NCI-H2196 (cell line): ENCODE results near the gene CROCC.

Experiments used
- DNase-seq: peaks from one replicate; lab custom pipeline; 2025; ENCODE audit not compliant: unreplicated experiment; lab: John Stamatoyannopoulos, UW

The CROCC gene

DNA sequence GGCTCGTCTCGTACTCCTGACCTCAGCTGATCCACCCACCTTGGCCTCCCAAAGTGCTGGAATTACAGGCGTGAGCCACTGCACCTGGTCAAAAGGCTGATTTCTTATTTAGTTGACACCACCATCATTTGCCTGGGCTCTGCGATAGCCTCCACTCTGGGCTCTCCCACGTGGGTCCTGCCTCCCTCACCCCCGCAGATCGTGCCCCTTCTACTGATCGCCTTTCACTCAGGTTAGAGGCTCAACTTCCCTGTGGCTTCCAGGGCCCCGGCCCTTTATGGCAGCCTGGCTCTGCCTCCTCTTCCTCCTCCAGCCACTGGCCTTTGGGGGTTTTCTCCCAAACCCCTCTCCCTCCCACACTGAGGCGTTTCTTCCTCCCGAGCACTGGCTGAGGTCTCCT, 61.2 kb downstream of the CROCC start:
- DNase-seq, result no peak

DNA sequence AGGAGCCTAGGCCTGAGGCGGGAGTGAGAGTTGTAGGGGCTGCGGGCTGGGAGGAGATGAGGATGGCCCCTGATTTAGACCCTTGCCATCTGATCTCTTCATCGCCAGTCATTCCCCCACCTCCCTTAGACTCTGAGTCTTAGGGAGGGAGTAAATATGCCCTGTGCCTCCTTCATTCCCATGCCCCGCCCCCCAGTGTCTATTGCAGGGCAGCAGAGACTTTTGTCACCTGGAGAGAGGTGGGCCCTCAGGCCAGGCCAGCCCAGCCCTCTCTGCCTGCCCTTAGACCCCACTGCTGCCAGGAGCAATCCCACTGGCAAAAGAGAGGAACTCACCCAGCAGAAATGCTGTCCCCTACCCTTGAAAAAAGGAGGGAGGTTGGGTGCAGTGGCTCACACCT, 61.9 kb downstream of the CROCC start:
- no peak for DNase-seq

- DNase-seq, result no peak
Measured at GRCh38 chr1:16984717-16985116, 63.0 kb downstream of the CROCC start.

DNA sequence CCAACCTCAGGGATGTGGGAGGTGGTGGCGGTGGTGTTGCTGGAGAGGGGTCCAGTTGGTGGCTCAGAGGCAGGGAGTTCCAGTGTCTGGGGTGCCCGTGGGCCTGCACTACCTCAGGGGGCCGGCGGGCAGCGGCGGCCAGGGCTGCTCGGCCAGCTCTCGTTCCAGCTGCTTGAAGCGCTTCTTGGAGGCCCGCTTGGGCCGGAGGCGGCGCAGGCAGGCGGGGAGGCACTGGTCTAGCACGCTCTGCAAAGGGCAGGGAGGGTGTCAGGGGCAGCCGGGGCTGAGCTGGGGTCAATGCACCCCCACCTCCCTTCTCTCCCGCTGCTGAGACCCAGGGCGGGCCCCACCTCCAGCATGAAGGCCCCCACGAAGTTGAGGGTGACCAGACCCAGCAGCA, 64.4 kb downstream of the CROCC start:
- no peak for DNase-seq

DNA sequence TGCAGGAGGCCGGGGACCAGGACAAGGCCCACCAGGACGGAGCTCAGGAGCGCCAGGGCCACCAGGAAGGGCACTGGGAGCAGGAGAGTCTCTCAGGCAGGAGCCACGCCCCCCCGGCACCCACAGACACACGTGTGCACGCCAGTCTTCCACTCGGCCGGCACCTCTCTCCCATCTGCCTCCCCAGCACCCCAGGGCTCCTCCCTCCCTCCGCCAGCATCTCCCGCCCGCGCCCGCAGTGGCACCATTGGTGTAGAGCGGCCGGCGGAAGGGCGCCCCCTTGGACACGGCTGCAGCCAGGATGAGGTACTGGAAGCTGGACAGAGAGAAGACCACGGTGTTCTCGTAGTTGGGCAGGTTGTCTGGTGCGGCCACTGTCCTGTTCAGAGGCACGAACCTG, 64.8 kb downstream of the CROCC start:
- DNase-seq, result no peak

GRCh38 chr1:16986962-16987361, 65.2 kb downstream of the CROCC start:
- DNase-seq, result no peak

- no peak for DNase-seq
Measured at GRCh38 chr1:16988210-16988609, 66.5 kb downstream of the CROCC start.

- DNase-seq, result no peak
Measured at GRCh38 chr1:16989676-16990391, 68.1 kb downstream of the CROCC start.

GRCh38 chr1:16991571-16991970, 69.8 kb downstream of the CROCC start:
- no peak for DNase-seq

DNA sequence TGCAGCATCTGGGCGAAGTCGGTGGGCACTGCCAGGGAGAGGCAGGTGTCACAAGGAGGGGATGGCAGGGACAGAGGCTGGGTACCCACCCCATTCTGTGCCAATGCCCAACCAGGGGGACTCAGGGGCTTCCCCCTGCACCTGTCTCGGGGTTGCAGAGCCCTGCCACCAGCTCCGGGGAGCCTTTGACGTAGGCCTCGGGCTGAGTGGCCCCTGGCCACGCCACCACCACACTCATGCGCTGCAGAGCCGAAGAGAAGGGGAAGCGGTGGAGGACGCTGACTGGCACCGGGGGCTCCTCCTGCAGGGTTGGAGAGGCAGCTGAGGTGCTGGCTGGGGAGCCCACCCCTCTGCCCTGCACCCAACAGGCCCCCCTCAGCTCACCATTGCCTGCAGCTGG, 70.4 kb downstream of the CROCC start:
- DNase-seq, result no peak

DNA sequence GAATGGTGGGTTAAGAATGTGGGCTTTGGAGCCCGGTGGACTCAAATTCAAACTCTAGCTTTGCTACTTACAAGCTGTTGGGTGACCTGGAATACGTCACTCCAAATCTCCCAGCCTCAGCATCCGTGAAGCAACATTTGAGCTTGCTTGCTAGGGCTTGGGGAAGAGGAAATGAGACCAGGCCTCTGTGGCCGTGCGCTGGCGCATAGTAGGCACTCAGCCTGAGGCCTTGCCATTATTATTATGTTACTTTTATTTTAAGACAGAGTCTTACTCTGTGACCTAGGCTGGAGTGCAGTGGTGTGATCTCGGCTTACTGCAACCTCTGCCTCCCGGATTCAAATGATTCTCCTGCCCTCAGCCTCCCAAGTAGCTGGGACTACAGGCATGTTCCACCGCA, 70.9 kb downstream of the CROCC start:
- DNase-seq, result no peak

DNA sequence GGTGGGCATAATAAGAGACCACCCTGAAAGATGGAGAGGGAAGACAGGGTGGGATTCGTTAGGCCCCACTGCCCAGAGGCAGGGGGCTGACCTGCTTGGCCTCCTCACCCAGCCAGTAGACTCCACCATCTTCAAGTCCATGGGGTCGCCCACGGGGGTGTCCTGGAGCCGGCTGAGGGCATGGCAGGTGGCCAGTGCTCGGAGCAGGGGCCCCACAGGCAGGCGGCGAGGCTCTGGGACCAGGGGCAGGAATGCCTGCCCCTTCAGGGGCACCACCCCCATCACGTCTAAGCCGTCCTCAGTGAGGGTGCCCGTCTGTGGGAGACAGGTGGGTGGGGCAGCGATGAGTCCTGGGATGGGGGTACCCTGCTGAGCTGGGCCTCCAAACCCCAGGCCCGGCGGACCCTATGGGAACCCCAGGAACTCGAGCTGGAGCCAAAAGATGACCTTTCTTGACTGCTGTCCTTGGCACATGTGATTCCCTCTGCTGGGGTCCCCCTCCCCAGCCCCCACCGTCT, 71.8 kb downstream of the CROCC start:
- no peak for DNase-seq

DNA sequence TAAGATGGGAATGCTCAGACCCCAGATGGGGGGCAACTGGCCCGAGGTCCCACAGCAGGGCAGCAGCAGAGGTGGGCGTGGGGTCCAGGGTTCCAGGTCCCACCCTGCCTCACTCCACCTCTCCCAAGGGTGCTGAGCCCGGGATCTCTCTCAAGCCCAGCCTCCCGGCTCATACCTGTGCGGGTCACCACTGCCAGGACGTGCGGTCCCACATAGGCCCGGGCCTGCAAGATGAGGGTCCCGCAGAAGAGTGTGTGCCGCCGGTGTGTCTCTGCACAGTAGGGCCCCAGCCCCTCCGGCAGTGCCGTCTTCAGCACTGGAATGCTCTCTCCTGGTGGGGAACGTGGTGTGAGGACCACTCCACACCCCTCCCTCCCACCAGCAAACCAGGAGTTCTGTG, 75.1 kb downstream of the CROCC start:
- no peak for DNase-seq

- DNase-seq, result no peak
Measured at GRCh38 chr1:16998589-16998988, 76.9 kb downstream of the CROCC start.

DNA sequence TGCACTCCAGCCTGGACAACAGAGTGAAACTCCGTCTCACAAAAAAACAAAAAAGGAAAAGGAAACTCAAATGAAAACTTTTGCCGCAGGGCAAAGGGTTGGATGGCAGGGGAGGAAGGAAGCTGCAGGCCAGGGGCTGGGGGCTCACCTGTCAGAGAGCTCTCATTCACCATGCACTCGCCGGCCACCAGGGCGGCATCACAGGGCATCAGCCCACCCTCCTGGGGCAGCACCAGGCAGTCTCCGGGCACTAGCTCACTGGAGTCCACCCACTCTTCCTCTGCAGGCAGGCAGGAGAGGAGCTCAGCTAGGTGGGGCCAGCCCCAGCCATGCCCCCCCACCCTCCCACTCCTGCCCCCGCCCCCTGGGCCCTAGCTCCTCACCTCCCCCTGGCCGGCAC, 78.1 kb downstream of the CROCC start:
- no peak for DNase-seq

DNA sequence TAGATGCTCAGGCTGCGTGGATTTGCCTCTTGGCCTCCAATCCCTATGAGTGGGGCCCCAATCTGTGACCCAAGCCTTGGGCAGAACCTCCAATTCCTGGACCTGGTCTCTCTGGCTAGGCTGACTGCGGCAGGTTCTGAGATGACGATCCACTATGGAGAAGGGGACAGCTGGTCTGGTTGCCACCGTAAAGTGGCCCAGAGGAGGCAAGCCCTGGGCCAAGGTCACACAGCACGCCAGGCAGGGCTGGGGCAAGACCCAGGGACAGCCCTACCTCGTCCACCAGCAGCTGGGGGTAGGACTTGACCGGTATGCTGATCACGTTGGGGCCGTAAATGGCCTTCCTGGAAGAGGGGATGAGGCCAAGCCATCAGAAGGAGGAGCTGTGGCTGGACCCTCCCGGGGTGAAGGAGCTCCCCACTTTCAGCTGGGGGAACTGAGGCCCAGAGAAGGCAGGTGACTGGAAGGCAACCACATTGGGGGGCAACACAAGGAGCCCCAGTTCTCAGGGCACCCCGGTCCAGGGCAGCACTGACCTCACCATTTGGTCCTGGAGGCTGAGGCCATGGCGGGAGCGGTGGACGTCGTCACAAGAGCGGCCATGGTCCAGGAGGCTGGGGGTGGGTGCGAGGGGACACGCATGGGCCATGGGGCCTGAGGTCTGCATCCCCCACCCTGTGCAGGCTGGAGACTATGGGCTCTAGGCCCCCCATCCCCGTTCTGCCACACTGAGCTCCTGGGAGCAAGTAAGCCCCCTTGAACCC, 80.2 kb downstream of the CROCC start:
- DNase-seq, result no peak

DNA sequence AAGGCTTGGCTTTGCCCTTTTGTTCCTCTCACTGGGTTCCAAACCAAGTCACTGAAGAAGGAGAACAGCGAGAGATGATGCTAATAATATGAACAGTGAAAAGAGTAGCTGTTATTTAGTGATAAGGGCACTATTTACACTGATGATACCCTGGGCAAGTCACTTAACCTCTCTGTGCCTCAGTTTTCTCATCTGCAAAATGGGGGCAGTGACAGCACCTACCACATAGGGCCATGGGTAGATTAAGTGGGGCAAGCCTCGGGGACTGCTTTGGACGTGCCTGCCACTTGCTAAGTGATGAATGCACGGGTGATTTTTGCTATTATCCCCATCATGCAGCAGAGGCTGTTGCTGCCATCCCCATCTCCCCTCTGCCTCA, 80.8 kb downstream of the CROCC start:
- DNase-seq, result no peak

GRCh38 chr1:17004466-17005364, 83.0 kb downstream of the CROCC start:
- no peak for DNase-seq

- no peak for DNase-seq
Measured at GRCh38 chr1:17005365-17005740, 83.6 kb downstream of the CROCC start.

GRCh38 chr1:17007121-17007520, 85.4 kb downstream of the CROCC start:
- no peak for DNase-seq

- DNase-seq, result no peak
Measured at GRCh38 chr1:17008208-17008855, 86.6 kb downstream of the CROCC start.
